A549 (cell line): Measurements from ENCODE around the gene AMPD1. TPM values are rescaled to one million over a fixed set of nuclear protein-coding genes. Genes with fewer than 3 reads are reported as not detected.

ENCODE experiments used
- ATAC-seq, 2 experiments: fragments of 200-7000 bp in 1 of 2; fragments of >200 bp in 1 of 2; cut with Nextera tagmentation in 1 of 2; cut with Tn5 transposase in 1 of 2; 3 replicates each; pipeline versions ENCODE4 v1.8.0 to v1.9.1; 2018 to 2020; ENCODE audit warnings: mild to moderate bottlenecking in 1 of 2, moderate library complexity in 1 of 2
- CTCF ChIA-PET: fragments of 300-600 bp; sonication (Branson Sonifier 250); formaldehyde crosslinking; extraction: SDS; loops from one replicate; lab custom pipeline; 2021; ENCODE audit warnings: antibody characterized with exemption, inconsistent platforms; lab: Yijun Ruan, JAX
- POLR2A ChIA-PET: fragments of 350-600 bp; formaldehyde crosslinking; extraction: SDS; loops from one replicate; lab custom pipeline; 2021; ENCODE audit warnings: antibody characterized with exemption, inconsistent platforms; lab: Yijun Ruan, JAX
- DNase-seq, 2 experiments: peaks; one replicate each; pipeline versions ENCODE4 v3.0.0 to v3.0.0-alpha.2; 2011 to 2016; ENCODE audit warnings: low read depth in 1 of 2, low spot score in 1 of 2
- FAIRE-seq: peaks from 2 replicates; lab custom pipeline; 2011; peaks lifted over from hg19 to GRCh38; lab: Jason Lieb, UNC
- H3K27ac ChIP-seq, 2 experiments: fragments of >200 bp; sonication (Bioruptor Twin); formaldehyde crosslinking; 3 replicates each; pipeline ENCODE4 v1.5.1; 2016 to 2017
- H3K4me1 ChIP-seq: fragments of >200 bp; sonication (Bioruptor Twin); formaldehyde crosslinking; 3 replicates; pipeline ENCODE4 v1.6.1; 2016
- H3K4me2 ChIP-seq: fragments of >200 bp; sonication (Bioruptor Twin); formaldehyde crosslinking; 3 replicates; pipeline ENCODE4 v1.6.1; 2016
- H3K4me3 ChIP-seq: fragments of >200 bp; sonication (Bioruptor Twin); formaldehyde crosslinking; 3 replicates; pipeline ENCODE4 v1.5.1; 2016
- H3K9me3 ChIP-seq: fragments of >200 bp; sonication (Bioruptor Twin); formaldehyde crosslinking; 3 replicates; pipeline ENCODE4 v1.6.1; 2016
- BHLHE40 ChIP-seq: IDR thresholded peaks from 2 replicates; pipeline ENCODE4 v1.6.1; 2012; ENCODE audit warnings: low read depth, low read length, inconsistent platforms
- CBX8 ChIP-seq: fragments of 200-600 bp; sonication (generic); IDR thresholded peaks from 2 replicates; pipeline ENCODE4 v1.6.1; 2016
- CEBPB ChIP-seq, 2 experiments: fragments of >200 bp in 1 of 2; sonication (Bioruptor Twin) in 1 of 2; formaldehyde crosslinking in 1 of 2; IDR thresholded peaks; 2 replicates each; pipeline ENCODE4 v1.6.1; 2012 to 2016
- CHD4 ChIP-seq: fragments of 200-600 bp; sonication (generic); IDR thresholded peaks from 2 replicates; pipeline ENCODE4 v1.6.1; 2016; ENCODE audit warnings: antibody characterized with exemption, mild to moderate bottlenecking, borderline replicate concordance
- CTCF ChIP-seq: fragments of >200 bp; sonication (Bioruptor Twin); formaldehyde crosslinking; IDR thresholded peaks from 3 replicates; pipeline ENCODE4 v1.5.1; 2016
- EHMT2 ChIP-seq: fragments of 200-600 bp; sonication (generic); IDR thresholded peaks from 2 replicates; pipeline ENCODE4 v1.6.1; 2016; ENCODE audit warnings: antibody characterized with exemption, low read depth, mild to moderate bottlenecking, moderate library complexity
- ESRRA ChIP-seq: fragments of 150-350 bp; IDR thresholded peaks from 2 replicates; pipeline ENCODE4 v1.6.1; 2014; ENCODE audit warnings: mild to moderate bottlenecking, low read length, borderline replicate concordance
- FOXS1 ChIP-seq: fragments of 250-450 bp; sonication (Bioruptor Pico); IDR thresholded peaks from 2 replicates; pipeline ENCODE4 v1.5.0; 2020; ENCODE audit warnings: mild to moderate bottlenecking, moderate library complexity
- GATA3 ChIP-seq: IDR thresholded peaks from 2 replicates; pipeline ENCODE4 v1.6.1; 2012; ENCODE audit warnings: borderline replicate concordance
- HDAC2 ChIP-seq: fragments of 200-600 bp; sonication (generic); IDR thresholded peaks from 2 replicates; pipeline ENCODE4 v1.6.1; 2016
- HES2 ChIP-seq: fragments of >200 bp; sonication (Bioruptor Twin); formaldehyde crosslinking; IDR thresholded peaks from 2 replicates; pipeline ENCODE4 v1.6.1; 2016
- HOXA7 ChIP-seq: fragments of 250-450 bp; sonication (Bioruptor Pico); IDR thresholded peaks from 2 replicates; pipeline ENCODE4 v1.5.0; 2020; ENCODE audit warnings: mild to moderate bottlenecking, moderate library complexity
- MAFK ChIP-seq: fragments of 450-650 bp; IDR thresholded peaks from 2 replicates; pipeline ENCODE4 v1.6.1; 2014; ENCODE audit not compliant: partially characterized antibody
- NFE2L2 ChIP-seq: fragments of 150-350 bp; conservative IDR thresholded peaks from 2 replicates; pipeline ENCODE4 v1.6.1; 2014; ENCODE audit warnings: low read length
- NPAS2 ChIP-seq: fragments of 250-450 bp; sonication (Bioruptor Pico); IDR thresholded peaks from 2 replicates; pipeline ENCODE4 v1.8.0; 2022; ENCODE audit warnings: mild to moderate bottlenecking, moderate library complexity, borderline replicate concordance
- PBX3 ChIP-seq: IDR thresholded peaks from 2 replicates; pipeline ENCODE4 v1.6.1; 2012
- POLR2A ChIP-seq: IDR thresholded peaks from 2 replicates; pipeline ENCODE4 v1.6.1; 2012; ENCODE audit warnings: mild to moderate bottlenecking, low read length
- RAD21 ChIP-seq, 2 experiments: fragments of >200 bp in 1 of 2; sonication (Bioruptor Twin) in 1 of 2; formaldehyde crosslinking in 1 of 2; IDR thresholded peaks in 1 of 2; conservative IDR thresholded peaks in 1 of 2; 2 replicates in 1 of 2; 3 replicates in 1 of 2; pipeline ENCODE4 v1.6.1; 2012 to 2018; ENCODE audit warnings: inconsistent platforms in 1 of 2
- RARB ChIP-seq: fragments of 250-450 bp; sonication (Bioruptor Pico); IDR thresholded peaks from 2 replicates; pipeline ENCODE4 v1.8.0; 2021; ENCODE audit warnings: mild to moderate bottlenecking, moderate library complexity
- RNF2 ChIP-seq: fragments of 200-600 bp; sonication (generic); IDR thresholded peaks from 2 replicates; pipeline ENCODE4 v1.6.1; 2016; ENCODE audit warnings: low read depth, mild to moderate bottlenecking, antibody characterized with exemption, moderate library complexity, borderline replicate concordance
- SMC3 ChIP-seq: fragments of >200 bp; sonication (Bioruptor Twin); formaldehyde crosslinking; IDR thresholded peaks from 3 replicates; pipeline ENCODE4 v1.6.1; 2018; ENCODE audit warnings: inconsistent platforms
- USF2 ChIP-seq: fragments of 450-650 bp; IDR thresholded peaks from 2 replicates; pipeline ENCODE4 v1.6.1; 2014; ENCODE audit warnings: antibody characterized with exemption
- WGBS: methylation state at CpG from one replicate; pipeline ENCODE4 v1.1.6; 2017; ENCODE audit errors: missing lambda C conversion rate; 5-methylcytosine and 5-hydroxymethylcytosine counted together
- polyA plus RNA-seq, 4 experiments: library from polyadenylated mRNA; depleted of rRNA in 3 of 4; stranded (reverse); fragments of >200 nt; fragmentation: RNase III in 1 of 4; extraction: RNeasy Plus Mini Kit Qiagen cat#74134 plus additional on column Dnase treatment in 1 of 4; gene quantifications; 2 replicates in 3 of 4; 3 replicates in 1 of 4; pipeline ENCODE4 v1.2.3, GENCODE V29; 2011 to 2017

AMPD1 gene
- polyA plus RNA-seq, 2 of the 4 experiments (the other 2 are of a cell fraction): not detected

- FAIRE-seq (no peak), DNase-seq (no peak), ATAC-seq (no peak)
- ChIA-PET POLR2A (no interaction called here), CTCF (no interaction called here)
- Histone ChIP-seq H3K9me3 (no peaks in the 10 kb centered on the region), H3K4me3 (no peak overlapping the region), H3K27ac (no peak overlapping the region), H3K4me2 (no peak overlapping the region), H3K4me1 (no peaks in the 10 kb centered on the region)
- no peak for TF ChIP-seq NPAS2 (CRISPR knock-in tag)
- no peak for TF ChIP-seq NFE2L2
- 100% methylated on average over 1 of the region's 1 CpG for WGBS
Measured at GRCh38 chr1:114735479-114735878, 40.1 kb upstream of the AMPD1 start.

- DNase-seq: no peak
- H3K9me3 ChIP-seq: no peaks in the 10 kb centered on the region
- TF ChIP-seq FOXS1 (CRISPR knock-in tag) (no peak), MAFK (no peak), CEBPB (IDR thresholded peaks at IDR 0.05) (no peak), BHLHE40 (no peak), NFE2L2 (no peak), SMC3 (no peak), CHD4 (no peak), NPAS2 (CRISPR knock-in tag) (no peak), ESRRA (no peak), CTCF (no peak), RNF2 (no peak), EHMT2 (no peak)
- TF ChIP-seq, all 56 proteins: peak for 0
- ATAC-seq (no peak), FAIRE-seq (no peak)
- H3K4me1 ChIP-seq: no peaks in the 10 kb centered on the region
- ChIA-PET POLR2A (no interaction called here), CTCF (interaction anchor here (1.0 kb wide), 1 partner anchor 11 kb away, joined by 4 read pairs; no protein-coding TSS in a partner anchor)
- no peak overlapping the region for H3K4me3 ChIP-seq
- no peak overlapping the region for H3K4me2 ChIP-seq
- 96% methylated on average over 1 of the region's 1 CpG for WGBS
- H3K27ac ChIP-seq: no peak overlapping the region
Measured at GRCh38 chr1:114729782-114730181, 34.4 kb upstream of the AMPD1 start.

- WGBS: 79% methylated on average over 2 of the region's 2 CpGs
- ATAC-seq: no peak
- Histone ChIP-seq H3K9me3 (no peaks in the 10 kb centered on the region), H3K4me1 (no peaks in the 10 kb centered on the region), H3K4me2 (no peak overlapping the region), H3K4me3 (no peak overlapping the region), H3K27ac (no peak overlapping the region)
- no peak for FAIRE-seq
- CTCF ChIA-PET: no interaction called here
- TF ChIP-seq RAD21 (conservative IDR thresholded peaks at IDR 0.05 in 1 of 2, IDR thresholded peaks at IDR 0.05 in 1 of 2): no peak
- no peak for TF ChIP-seq HDAC2
- TF ChIP-seq RNF2: no peak
- TF ChIP-seq USF2: no peak
- no peak for TF ChIP-seq CEBPB (IDR thresholded peaks at IDR 0.05)
- no peak for TF ChIP-seq CBX8
- no peak for TF ChIP-seq RARB (CRISPR knock-in tag)
- TF ChIP-seq HES2: no peak
- TF ChIP-seq PBX3: no peak
- TF ChIP-seq GATA3: no peak
- no peak for TF ChIP-seq POLR2A
- TF ChIP-seq HOXA7: no peak
- POLR2A ChIA-PET: no interaction called here
- no peak for DNase-seq
Measured at GRCh38 chr1:114728553-114728952, 33.2 kb upstream of the AMPD1 start.
